ENCODE results near the gene AQP3. TPM values are rescaled to one million over a fixed set of nuclear protein-coding genes. Genes with fewer than 3 reads are reported as not detected.

AQP3 gene
- total and polyA plus RNA-seq, 9 of the 15 experiments (the other 6 are each of a cell fraction or from before 2014, with no cell fraction given), result 4.2 to 31.5 (median 17.6) TPM

GRCh38 chr9:33435821-33436277 lies 11.5 kb downstream of the AQP3 start:
- FAIRE-seq (peak; percentile 52), ATAC-seq (no peak; the same call in 2 of the 3 replicates), DNase-seq (ENCODE audit: extremely low read depth in 1 of 4, low spot score in 3 of 4) (no peak)
- Histone ChIP-seq H2AFZ (ENCODE audit: low read depth, low read length) (peak overlapping the region; percentile 75), H3K4me3 (no peak overlapping the region), H3K27ac (ENCODE audit: extremely low read depth, low read depth, low read length) (no peak overlapping the region; the same call in 2 of the 3 replicates), H3K9ac (ENCODE audit: insufficient read depth in 1 of 2, low read depth in 2 of 2, low read length in 2 of 2) (peak overlapping the region in 1 of 2 experiments; percentile 82; a peak in 2 of 4 replicates), H3K4me1 (replicated peaks in 1 of 2; ENCODE audit: control insufficient read depth in 2 of 2, insufficient read depth in 2 of 2, low read length in 2 of 2) (peaks cover 44 to 49% of the 10 kb centered on the region in 2 experiments), H3K79me2 (ENCODE audit: control insufficient read depth, insufficient read depth, low read length) (no peaks in the 10 kb centered on the region), H3K27me3 (ENCODE audit: control insufficient read depth in 2 of 2, insufficient read depth in 2 of 2, low read length in 2 of 2) (no peaks in the 10 kb centered on the region), H3K9me1 (ENCODE audit: control insufficient read depth, insufficient read depth, low read length) (no peaks in the 10 kb centered on the region), H3K9me3 (replicated peaks; ENCODE audit: control insufficient read depth, insufficient read depth, low read depth, low read length) (no peaks in the 10 kb centered on the region), H3K36me3 (ENCODE audit: control insufficient read depth, insufficient read depth, low read length) (no peaks in the 10 kb centered on the region), H3K4me2 (ENCODE audit: insufficient read depth, low read length) (no peak overlapping the region), H4K20me1 (replicated peaks; ENCODE audit: control insufficient read depth, insufficient read depth, low read length) (no peaks in the 10 kb centered on the region)
- ChIA-PET CTCF (ENCODE audit: low intra/inter-chr PET ratio) (no interaction called here), POLR2A (interaction anchor here (0.5 to 1.3 kb wide), 2 partner anchors 16 to 21 kb away, joined by 3 read pairs; no protein-coding TSS in a partner anchor)
- whole genome bisulfite sequencing (ENCODE audit: insufficient coverage, low coverage, missing lambda C conversion rate), result 64% methylated on average over 8 of the region's 8 CpGs
- intact Hi-C loops (cut with micrococcal nuclease) (no loop called here), in situ Hi-C loops (cut with MboI) (no loop called here)
- BruUV-seq (replicated peaks), result no TSS peak
- TF ChIP-seq RHOXF2B (CRISPR knock-in tag; conservative IDR thresholded peaks at IDR 0.05) (no peak), HMGXB4 (CRISPR knock-in tag; IDR thresholded peaks at IDR 0.05) (no peak), HNRNPLL (IDR thresholded peaks at IDR 0.05; ENCODE audit: low read depth, low read length, poor library complexity, severe bottlenecking) (no peak), ZBTB8A (IDR thresholded peaks at IDR 0.05; ENCODE audit: partially characterized antibody) (no peak), ESRRA (IDR thresholded peaks at IDR 0.05; ENCODE audit: borderline replicate concordance, low read depth) (peak; percentile 82), ZNF57 (CRISPR knock-in tag; IDR thresholded peaks at IDR 0.05) (no peak), CREB3 (tag; conservative IDR thresholded peaks at IDR 0.05; ENCODE audit: low read depth) (no peak), ARID1B (IDR thresholded peaks at IDR 0.05) (no peak), ARID3A (IDR thresholded peaks at IDR 0.05; ENCODE audit: borderline replicate concordance, low read depth, low read length) (no peak), NFIC (IDR thresholded peaks at IDR 0.05) (no peak), RBBP5 (IDR thresholded peaks at IDR 0.05; ENCODE audit: borderline replicate concordance, insufficient read depth, low read length, poor library complexity, severe bottlenecking) (no peak), HEY1 (CRISPR knock-in tag; IDR thresholded peaks at IDR 0.05; ENCODE audit: borderline replicate concordance) (no peak), ARNT (IDR thresholded peaks at IDR 0.05) (no peak), KLF1 (tag; IDR thresholded peaks at IDR 0.05) (no peak), RBM25 (IDR thresholded peaks at IDR 0.05; ENCODE audit: low read depth, low read length, severe bottlenecking) (peak; percentile 71)

Data from K562 (cell line).